ENCODE data around the gene MYL7.
A peak's percentile ranks its signal among the peaks of the same experiment; 100 is the strongest.

The MYL7 gene

GRCh38 chr7:44149571-44150465, 8.7 kb upstream of the MYL7 start:
- H3K27me3 ChIP-seq (ENCODE audit: insufficient read depth, low read length): peaks cover 5% of the 10 kb centered on the region; the same call in 1 of the 2 replicates
- no peak overlapping the region for H2AFZ ChIP-seq (ENCODE audit: low read length, unreplicated experiment)
- H3K36me3 ChIP-seq (ENCODE audit: insufficient read depth, low read length): no peaks in the 10 kb centered on the region
- H3K79me2 ChIP-seq (ENCODE audit: control insufficient read depth, insufficient read depth, low read length, unreplicated experiment): no peaks in the 10 kb centered on the region
- H3K4me3 ChIP-seq (ENCODE audit: low read depth, low read length): no peak overlapping the region
- H3K27ac ChIP-seq (ENCODE audit: low read depth, low read length): no peak overlapping the region
- H3K4me1 ChIP-seq (ENCODE audit: control insufficient read depth, insufficient read depth, low read length, unreplicated experiment): no peaks in the 10 kb centered on the region

- Histone ChIP-seq H3K79me2 (ENCODE audit: control insufficient read depth, insufficient read depth, low read length, unreplicated experiment) (no peaks in the 10 kb centered on the region), H3K27ac (ENCODE audit: low read depth, low read length) (no peak overlapping the region), H2AFZ (ENCODE audit: low read length, unreplicated experiment) (no peak overlapping the region), H3K36me3 (ENCODE audit: insufficient read depth, low read length) (no peaks in the 10 kb centered on the region), H3K4me1 (ENCODE audit: control insufficient read depth, insufficient read depth, low read length, unreplicated experiment) (no peaks in the 10 kb centered on the region), H3K27me3 (ENCODE audit: insufficient read depth, low read length) (peaks cover 5% of the 10 kb centered on the region; the same call in 1 of the 2 replicates), H3K4me3 (ENCODE audit: low read depth, low read length) (no peak overlapping the region)
These were observed 7.9 kb upstream of the MYL7 start for GRCh38 chr7:44148961-44149536.

- Histone ChIP-seq H3K27ac (ENCODE audit: low read depth, low read length) (no peak overlapping the region), H2AFZ (ENCODE audit: low read length, unreplicated experiment) (no peak overlapping the region), H3K4me1 (ENCODE audit: control insufficient read depth, insufficient read depth, low read length, unreplicated experiment) (no peaks in the 10 kb centered on the region), H3K27me3 (ENCODE audit: insufficient read depth, low read length) (peaks cover 5% of the 10 kb centered on the region; the same call in 1 of the 2 replicates), H3K79me2 (ENCODE audit: control insufficient read depth, insufficient read depth, low read length, unreplicated experiment) (no peaks in the 10 kb centered on the region), H3K36me3 (ENCODE audit: insufficient read depth, low read length) (no peaks in the 10 kb centered on the region), H3K4me3 (ENCODE audit: low read depth, low read length) (no peak overlapping the region)
These were observed 7.0 kb upstream of the MYL7 start for GRCh38 chr7:44148166-44148565.

- H3K4me3 ChIP-seq (ENCODE audit: low read depth, low read length): no peak overlapping the region
- H3K4me1 ChIP-seq (ENCODE audit: control insufficient read depth, insufficient read depth, low read length, unreplicated experiment): no peaks in the 10 kb centered on the region
- peaks cover 5% of the 10 kb centered on the region; the same call in 1 of the 2 replicates for H3K27me3 ChIP-seq (ENCODE audit: insufficient read depth, low read length)
- no peak overlapping the region for H2AFZ ChIP-seq (ENCODE audit: low read length, unreplicated experiment)
- H3K36me3 ChIP-seq (ENCODE audit: insufficient read depth, low read length): no peaks in the 10 kb centered on the region
- no peaks in the 10 kb centered on the region for H3K79me2 ChIP-seq (ENCODE audit: control insufficient read depth, insufficient read depth, low read length, unreplicated experiment)
- no peak overlapping the region for H3K27ac ChIP-seq (ENCODE audit: low read depth, low read length)
These were observed 6.2 kb upstream of the MYL7 start for GRCh38 chr7:44147026-44147991.

GRCh38 chr7:44145969-44146911, 5.1 kb upstream of the MYL7 start:
- H3K79me2 ChIP-seq (ENCODE audit: control insufficient read depth, insufficient read depth, low read length, unreplicated experiment): no peaks in the 10 kb centered on the region
- H3K27ac ChIP-seq (ENCODE audit: low read depth, low read length): no peak overlapping the region
- H2AFZ ChIP-seq (ENCODE audit: low read length, unreplicated experiment): peak overlapping the region; percentile 78
- no peaks in the 10 kb centered on the region for H3K36me3 ChIP-seq (ENCODE audit: insufficient read depth, low read length)
- peaks cover 5% of the 10 kb centered on the region; the same call in 1 of the 2 replicates for H3K27me3 ChIP-seq (ENCODE audit: insufficient read depth, low read length)
- no peaks in the 10 kb centered on the region for H3K4me1 ChIP-seq (ENCODE audit: control insufficient read depth, insufficient read depth, low read length, unreplicated experiment)
- H3K4me3 ChIP-seq (ENCODE audit: low read depth, low read length): peak overlapping the region; percentile 82

- Histone ChIP-seq H3K36me3 (ENCODE audit: insufficient read depth, low read length) (no peaks in the 10 kb centered on the region), H3K27me3 (ENCODE audit: insufficient read depth, low read length) (peaks cover 5% of the 10 kb centered on the region; the same call in 1 of the 2 replicates), H3K79me2 (ENCODE audit: control insufficient read depth, insufficient read depth, low read length, unreplicated experiment) (no peaks in the 10 kb centered on the region), H3K27ac (ENCODE audit: low read depth, low read length) (no peak overlapping the region), H2AFZ (ENCODE audit: low read length, unreplicated experiment) (peak overlapping the region; percentile 78), H3K4me1 (ENCODE audit: control insufficient read depth, insufficient read depth, low read length, unreplicated experiment) (no peaks in the 10 kb centered on the region), H3K4me3 (ENCODE audit: low read depth, low read length) (peak overlapping the region; percentile 82)
These were observed 4.4 kb upstream of the MYL7 start for GRCh38 chr7:44145479-44145968.

- no peaks in the 10 kb centered on the region for H3K36me3 ChIP-seq (ENCODE audit: insufficient read depth, low read length)
- H3K27ac ChIP-seq (ENCODE audit: low read depth, low read length): no peak overlapping the region
- H3K27me3 ChIP-seq (ENCODE audit: insufficient read depth, low read length): peaks cover 5% of the 10 kb centered on the region; the same call in 1 of the 2 replicates
- no peak overlapping the region for H2AFZ ChIP-seq (ENCODE audit: low read length, unreplicated experiment)
- peak overlapping the region; percentile 82 for H3K4me3 ChIP-seq (ENCODE audit: low read depth, low read length)
- no peaks in the 10 kb centered on the region for H3K79me2 ChIP-seq (ENCODE audit: control insufficient read depth, insufficient read depth, low read length, unreplicated experiment)
- no peaks in the 10 kb centered on the region for H3K4me1 ChIP-seq (ENCODE audit: control insufficient read depth, insufficient read depth, low read length, unreplicated experiment)
These were observed 3.9 kb upstream of the MYL7 start for GRCh38 chr7:44144968-44145478.

- Histone ChIP-seq H3K4me3 (ENCODE audit: low read depth, low read length) (no peak overlapping the region), H2AFZ (ENCODE audit: low read length, unreplicated experiment) (no peak overlapping the region), H3K27me3 (ENCODE audit: insufficient read depth, low read length) (peaks cover 5% of the 10 kb centered on the region; the same call in 1 of the 2 replicates), H3K36me3 (ENCODE audit: insufficient read depth, low read length) (no peaks in the 10 kb centered on the region), H3K4me1 (ENCODE audit: control insufficient read depth, insufficient read depth, low read length, unreplicated experiment) (no peaks in the 10 kb centered on the region), H3K27ac (ENCODE audit: low read depth, low read length) (no peak overlapping the region), H3K79me2 (ENCODE audit: control insufficient read depth, insufficient read depth, low read length, unreplicated experiment) (no peaks in the 10 kb centered on the region)
These were observed 3.4 kb upstream of the MYL7 start for GRCh38 chr7:44144426-44144967.

GRCh38 chr7:44143646-44144250, 2.6 kb upstream of the MYL7 start:
- Histone ChIP-seq H3K4me1 (ENCODE audit: control insufficient read depth, insufficient read depth, low read length, unreplicated experiment) (no peaks in the 10 kb centered on the region), H3K79me2 (ENCODE audit: control insufficient read depth, insufficient read depth, low read length, unreplicated experiment) (no peaks in the 10 kb centered on the region), H2AFZ (ENCODE audit: low read length, unreplicated experiment) (no peak overlapping the region), H3K27me3 (ENCODE audit: insufficient read depth, low read length) (peaks cover 5% of the 10 kb centered on the region; the same call in 1 of the 2 replicates), H3K36me3 (ENCODE audit: insufficient read depth, low read length) (no peaks in the 10 kb centered on the region), H3K27ac (ENCODE audit: low read depth, low read length) (no peak overlapping the region), H3K4me3 (ENCODE audit: low read depth, low read length) (no peak overlapping the region)
